ENCODE data around the gene NTM.

- TF ChIP-seq POLR2A (IDR thresholded peaks at IDR 0.05): no peak
- TF ChIP-seq CTCF (IDR thresholded peaks at IDR 0.05): no peak
These were observed 917.6 kb downstream of the NTM start for GRCh38 chr11:132288036-132288435.

All from uterus (tissue), 2 donors.